HepG2 (cell line): Measurements from ENCODE around the gene FOXA1. TPM values are rescaled to one million over a fixed set of nuclear protein-coding genes. Genes with fewer than 3 reads are reported as not detected.

ENCODE experiments used
- AGO1 ChIP-seq: fragments of 200-400 bp; formaldehyde crosslinking; IDR thresholded peaks from 2 replicates; pipeline ENCODE4 v1.6.1; 2017; ENCODE audit warnings: mild to moderate bottlenecking, low read depth, low read length, moderate library complexity; ENCODE audit not compliant: poor library complexity, severe bottlenecking
- AGO2 ChIP-seq: fragments of 200-400 bp; formaldehyde crosslinking; optimal IDR thresholded peaks from 2 replicates; pipeline ENCODE3; 2017; ENCODE audit warnings: mild to moderate bottlenecking, low read depth, low read length, moderate library complexity
- ATAD3A ChIP-seq: sonication (generic); formaldehyde crosslinking; IDR thresholded peaks from 2 replicates; pipeline ENCODE4 v1.4.0; 2020; ENCODE audit warnings: missing genetic modification reagents
- EP300 ChIP-seq, 3 experiments: sonication (generic) in 1 of 3; formaldehyde crosslinking in 1 of 3; IDR thresholded peaks; 2 replicates each; pipeline versions ENCODE4 v1.5.1 to v1.6.1; 2011 to 2020; ENCODE audit warnings: low read depth in 2 of 3, low read length in 2 of 3, borderline replicate concordance in 1 of 3, improper control_type of control experiment in 1 of 3, mild to moderate bottlenecking in 1 of 3, missing genetic modification reagents in 1 of 3, moderate library complexity in 1 of 3
- FOXO4 ChIP-seq: sonication (generic); formaldehyde crosslinking; conservative IDR thresholded peaks from 2 replicates; pipeline ENCODE4 v1.8.1; 2023; ENCODE audit warnings: missing genetic modification reagents
- GABPB1 ChIP-seq: IDR thresholded peaks from 2 replicates; pipeline ENCODE4 v1.6.1; 2016; ENCODE audit warnings: mild to moderate bottlenecking, missing genetic modification reagents, moderate library complexity, missing compliant biosample characterization
- HOXA7 ChIP-seq: sonication (generic); formaldehyde crosslinking; IDR thresholded peaks from 2 replicates; pipeline ENCODE4 v1.8.1; 2022; ENCODE audit warnings: mild to moderate bottlenecking, missing genetic modification reagents, moderate library complexity
- KAT2B ChIP-seq: fragments of 150-350 bp; IDR thresholded peaks from 2 replicates; pipeline ENCODE4 v1.6.1; 2014; ENCODE audit warnings: low read depth, low read length, borderline replicate concordance
- MIER2 ChIP-seq: IDR thresholded peaks from 2 replicates; pipeline ENCODE4 v1.6.1; 2016; ENCODE audit warnings: missing biosample characterization, missing genetic modification reagents
- MLLT10 ChIP-seq: sonication (generic); formaldehyde crosslinking; IDR thresholded peaks from 2 replicates; pipeline ENCODE4 v1.4.0; 2020; ENCODE audit warnings: missing genetic modification reagents
- NFYB ChIP-seq: sonication (generic); formaldehyde crosslinking; IDR thresholded peaks from 2 replicates; pipeline ENCODE4 v1.4.0; 2020; ENCODE audit warnings: missing genetic modification reagents
- SNRNP70 ChIP-seq: fragments of 200-400 bp; formaldehyde crosslinking; IDR thresholded peaks from 2 replicates; pipeline ENCODE4 v1.6.1; 2017; ENCODE audit warnings: mild to moderate bottlenecking, low read depth, low read length, moderate library complexity
- THAP8 ChIP-seq: sonication (generic); formaldehyde crosslinking; IDR thresholded peaks from 2 replicates; pipeline ENCODE4 v1.5.1; 2020; ENCODE audit warnings: missing genetic modification reagents, mild to moderate bottlenecking, borderline replicate concordance
- ZBTB20 ChIP-seq: sonication (generic); formaldehyde crosslinking; IDR thresholded peaks from 2 replicates; pipeline ENCODE4 v1.8.1; 2023; ENCODE audit warnings: missing genetic modification reagents, low read depth, mild to moderate bottlenecking, borderline replicate concordance
- ZBTB25 ChIP-seq: IDR thresholded peaks from 2 replicates; pipeline ENCODE4 v1.6.1; 2018; ENCODE audit warnings: missing genetic modification reagents
- ZNF251 ChIP-seq: sonication (generic); formaldehyde crosslinking; IDR thresholded peaks from 2 replicates; pipeline ENCODE4 v1.9.0; 2021; ENCODE audit warnings: mild to moderate bottlenecking, missing genetic modification reagents
- ZNF280D ChIP-seq: sonication (generic); formaldehyde crosslinking; IDR thresholded peaks from 2 replicates; pipeline ENCODE4 v1.5.1; 2020; ENCODE audit warnings: mild to moderate bottlenecking, missing genetic modification reagents
- ZNF33B ChIP-seq: sonication (generic); formaldehyde crosslinking; IDR thresholded peaks from 2 replicates; pipeline ENCODE4 v1.5.1; 2020; ENCODE audit warnings: mild to moderate bottlenecking, missing genetic modification reagents
- ZNF549 ChIP-seq: sonication (generic); formaldehyde crosslinking; IDR thresholded peaks from 2 replicates; pipeline ENCODE4 v1.5.0; 2020; ENCODE audit warnings: missing genetic modification reagents
- ZNF567 ChIP-seq: sonication (generic); formaldehyde crosslinking; IDR thresholded peaks from 2 replicates; pipeline ENCODE4 v1.8.1; 2023; ENCODE audit warnings: mild to moderate bottlenecking, missing genetic modification reagents, borderline replicate concordance
- ZNF615 ChIP-seq: sonication (generic); formaldehyde crosslinking; IDR thresholded peaks from 2 replicates; pipeline ENCODE4 v1.5.0; 2020; ENCODE audit warnings: mild to moderate bottlenecking, missing genetic modification reagents, borderline replicate concordance
- ZNF709 ChIP-seq: sonication (generic); formaldehyde crosslinking; IDR thresholded peaks from 2 replicates; pipeline ENCODE4 v1.5.0; 2020; ENCODE audit warnings: mild to moderate bottlenecking, missing genetic modification reagents
- ZNF768 ChIP-seq: sonication (generic); formaldehyde crosslinking; IDR thresholded peaks from 2 replicates; pipeline ENCODE4 v1.4.0; 2020; ENCODE audit warnings: missing genetic modification reagents
- polyA plus RNA-seq, 8 experiments: library from polyadenylated mRNA; depleted of rRNA in 3 of 8; stranded (reverse) in 7 of 8; unstranded in 1 of 8; fragments of >200 nt; fragmentation: Illumina TruSeq in 4 of 8; extraction: Trizol in 4 of 8; gene quantifications; 2 replicates each; pipeline versions ENCODE4 v1.2.1 to v1.2.3, GENCODE V29; 2011 to 2016; ENCODE audit warnings: low read depth in 4 of 8, missing spikeins in 1 of 8, mixed read lengths in 1 of 8; ENCODE audit not compliant: insufficient read depth in 1 of 8
- total RNA-seq, 5 experiments: library from RNA; depleted of rRNA; stranded (reverse); fragments of >200 nt; fragmentation: Illumina TruSeq; extraction: Trizol; gene quantifications; 2 replicates each; pipeline ENCODE4 v1.2.3, GENCODE V29; 2016; ENCODE audit warnings: low read depth in 1 of 5

The FOXA1 gene
- total and polyA plus RNA-seq, 2 of the 13 experiments (the other 11 are each of a cell fraction or from before 2014, with no cell fraction given), result 43.4 to 58.6 TPM

- peak; percentile 79; the same call in 1 of the 2 replicates for TF ChIP-seq ZBTB20
- TF ChIP-seq ZNF549 (CRISPR knock-in tag), result no peak
- TF ChIP-seq ZNF768 (CRISPR knock-in tag), result peak; percentile 79
- TF ChIP-seq SNRNP70, result no peak
- TF ChIP-seq GABPB1, result peak; percentile 76
- TF ChIP-seq HOXA7 (CRISPR knock-in tag), result no peak
- TF ChIP-seq ZNF33B (CRISPR knock-in tag), result peak; percentile 82
- peak; percentile 37 for TF ChIP-seq NFYB (CRISPR knock-in tag)
- TF ChIP-seq ZBTB25 (CRISPR knock-in tag), result peak; percentile 55; the same call in 1 of the 2 replicates
- TF ChIP-seq ATAD3A (CRISPR knock-in tag), result no peak
- TF ChIP-seq ZNF567, result peak; percentile 56; the same call in 1 of the 2 replicates
- no peak for TF ChIP-seq KAT2B
- peak; percentile 80; the same call in 1 of the 2 replicates for TF ChIP-seq ZNF280D
- TF ChIP-seq ZNF709 (CRISPR knock-in tag), result peak; percentile 47; the same call in 1 of the 2 replicates
- TF ChIP-seq ZNF615 (CRISPR knock-in tag), result no peak
- peak; percentile 79 for TF ChIP-seq AGO2
- peak; percentile 79 for TF ChIP-seq MIER2 (CRISPR knock-in tag)
- peak; percentile 54 for TF ChIP-seq AGO1
- 0 out of 2 replicates have a peak, but pooled peaks have one; percentile 70 for TF ChIP-seq THAP8 (CRISPR knock-in tag)
- peak in 1 of 2 experiments; percentile 6; a peak in 1 of 4 replicates for TF ChIP-seq EP300 (IDR thresholded peaks at IDR 0.05; ENCODE audit: low read depth in 2 of 2, low read length in 2 of 2)
- no peak; the same call in 1 of the 2 replicates for TF ChIP-seq EP300 (CRISPR knock-in tag; IDR thresholded peaks at IDR 0.05; ENCODE audit: borderline replicate concordance)
- no peak for TF ChIP-seq MLLT10 (CRISPR knock-in tag)
- no peak for TF ChIP-seq FOXO4
- TF ChIP-seq ZNF251 (CRISPR knock-in tag), result no peak
These were observed 966 bp upstream of the FOXA1 start (continued) for GRCh38 chr14:37595809-37596621.
